Suprapubic skin (tissue), 3 donors: Measurements from ENCODE around the gene PDF.

Experiments
- EP300 ChIP-seq: sonication (generic); formaldehyde crosslinking; IDR thresholded peaks from one replicate; pipeline ENCODE4 v1.6.1; 2017; ENCODE audit warnings: antibody characterized with exemption
- POLR2A ChIP-seq, 2 donors: fragments of 450-650 bp; IDR thresholded peaks; one replicate each; pipeline ENCODE4 v1.6.1; 2017; ENCODE audit warnings: antibody characterized with exemption in 2 of 2, mild to moderate bottlenecking in 2 of 2, moderate library complexity in 2 of 2
- TF ChIP-seq, protein P1 (sequence below), 2 donors: fragments of 200-600 bp in 1 of 2; fragments of 450-650 bp in 1 of 2; sonication (generic) in 1 of 2; IDR thresholded peaks; one replicate each; pipeline ENCODE4 v1.5.1; 2016 to 2019; ENCODE audit warnings: antibody characterized with exemption in 2 of 2, mild to moderate bottlenecking in 1 of 2, moderate library complexity in 1 of 2

DNA sequence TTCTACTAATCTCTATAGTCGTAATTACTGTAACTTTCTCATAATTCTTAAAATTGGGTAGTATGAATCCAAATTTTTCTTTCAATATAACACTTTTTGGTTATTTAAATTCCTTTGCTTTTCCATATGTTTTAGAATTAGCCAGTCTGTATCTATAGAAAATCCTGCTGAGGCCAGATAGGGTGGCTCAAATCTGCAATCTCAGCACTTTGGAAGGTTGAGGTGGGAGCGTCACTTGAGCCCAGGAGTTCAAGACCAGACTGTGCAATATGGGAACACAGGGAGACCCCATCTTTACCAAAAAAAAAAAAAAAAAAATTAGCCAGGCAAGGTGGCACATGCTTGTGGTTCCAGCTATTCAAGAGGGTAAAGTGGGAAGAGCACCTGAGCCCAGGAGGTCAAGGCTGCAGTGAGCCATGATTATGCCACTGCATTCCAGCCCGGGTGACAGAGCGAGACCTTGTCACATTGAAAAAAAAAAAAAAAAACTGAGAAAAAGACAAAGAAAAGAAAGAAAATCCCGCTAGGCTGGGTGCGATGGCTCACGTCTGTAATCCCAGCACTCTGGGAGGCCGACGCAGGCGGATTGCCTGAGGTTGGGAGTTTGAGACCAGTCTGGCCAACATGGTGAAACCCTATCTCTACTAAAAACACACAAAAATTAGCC, 46.1 kb upstream of the PDF start:
- TF ChIP-seq, protein P1, sequence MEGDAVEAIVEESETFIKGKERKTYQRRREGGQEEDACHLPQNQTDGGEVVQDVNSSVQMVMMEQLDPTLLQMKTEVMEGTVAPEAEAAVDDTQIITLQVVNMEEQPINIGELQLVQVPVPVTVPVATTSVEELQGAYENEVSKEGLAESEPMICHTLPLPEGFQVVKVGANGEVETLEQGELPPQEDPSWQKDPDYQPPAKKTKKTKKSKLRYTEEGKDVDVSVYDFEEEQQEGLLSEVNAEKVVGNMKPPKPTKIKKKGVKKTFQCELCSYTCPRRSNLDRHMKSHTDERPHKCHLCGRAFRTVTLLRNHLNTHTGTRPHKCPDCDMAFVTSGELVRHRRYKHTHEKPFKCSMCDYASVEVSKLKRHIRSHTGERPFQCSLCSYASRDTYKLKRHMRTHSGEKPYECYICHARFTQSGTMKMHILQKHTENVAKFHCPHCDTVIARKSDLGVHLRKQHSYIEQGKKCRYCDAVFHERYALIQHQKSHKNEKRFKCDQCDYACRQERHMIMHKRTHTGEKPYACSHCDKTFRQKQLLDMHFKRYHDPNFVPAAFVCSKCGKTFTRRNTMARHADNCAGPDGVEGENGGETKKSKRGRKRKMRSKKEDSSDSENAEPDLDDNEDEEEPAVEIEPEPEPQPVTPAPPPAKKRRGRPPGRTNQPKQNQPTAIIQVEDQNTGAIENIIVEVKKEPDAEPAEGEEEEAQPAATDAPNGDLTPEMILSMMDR (IDR thresholded peaks at IDR 0.05): no peak
- TF ChIP-seq EP300 (no peak), POLR2A (IDR thresholded peaks at IDR 0.05) (no peak)
